HTERT RPE-1 (cell line): ENCODE data around the gene PTMS.

Experiments used
- in situ Hi-C: fragments of 300-500 bp; cut with MboI; formaldehyde crosslinking; loops from 4 replicates; pipeline ENCODE4 v1.14.3; 2020; ENCODE audit warnings: low sequenced_read_pairs

Gene PTMS

GRCh38 chr12:6787309-6787708 is 21.1 kb downstream of the PTMS start:
- in situ Hi-C loops: no loop called here

GRCh38 chr12:6788972-6789924 is 23.1 kb downstream of the PTMS start, which contains the start of gene CD4:
Gene CD4, plus strand, starts transcription at chr12:6789528. Its CDS starts 10,611 bp downstream, at chr12:6800139.
- in situ Hi-C loops: no loop called here

- in situ Hi-C loops: no loop called here
Measured at GRCh38 chr12:6790496-6791150, 24.5 kb downstream of the PTMS start.

- in situ Hi-C loops: no loop called here
Measured at GRCh38 chr12:6791931-6792520, 25.9 kb downstream of the PTMS start.

- in situ Hi-C loops: no loop called here
Measured at GRCh38 chr12:6792522-6793201, 26.5 kb downstream of the PTMS start.

GRCh38 chr12:6795088-6795487 is 28.9 kb downstream of the PTMS start:
- in situ Hi-C loops: no loop called here

- in situ Hi-C loops: no loop called here
Measured at GRCh38 chr12:6796576-6796975, 30.4 kb downstream of the PTMS start.

- in situ Hi-C loops: no loop called here
Measured at GRCh38 chr12:6799147-6799546, 33.0 kb downstream of the PTMS start.

- in situ Hi-C loops: no loop called here
Measured at GRCh38 chr12:6807170-6807569, 41.0 kb downstream of the PTMS start.

- in situ Hi-C loops: no loop called here
Measured at GRCh38 chr12:6809056-6809455, 42.9 kb downstream of the PTMS start.

GRCh38 chr12:6810758-6811157 is 44.6 kb downstream of the PTMS start:
- in situ Hi-C loops: no loop called here

GRCh38 chr12:6813363-6813762 is 47.2 kb downstream of the PTMS start:
- in situ Hi-C loops: no loop called here

GRCh38 chr12:6816598-6816997 is 50.4 kb downstream of the PTMS start:
- in situ Hi-C loops: no loop called here

GRCh38 chr12:6817098-6817497 is 50.9 kb downstream of the PTMS start:
- in situ Hi-C loops: no loop called here

GRCh38 chr12:6817662-6818157 is 51.5 kb downstream of the PTMS start:
- in situ Hi-C loops: no loop called here

- in situ Hi-C loops: no loop called here
Measured at GRCh38 chr12:6818222-6818621, 52.1 kb downstream of the PTMS start.

GRCh38 chr12:6818645-6819044 is 52.5 kb downstream of the PTMS start:
- in situ Hi-C loops: no loop called here

- in situ Hi-C loops: no loop called here
Measured at GRCh38 chr12:6819106-6820030, 53.2 kb downstream of the PTMS start.

- in situ Hi-C loops: no loop called here
Measured at GRCh38 chr12:6820166-6820565, 54.0 kb downstream of the PTMS start.
